ENCODE data around the gene GPR31. TPM values are rescaled to one million over a fixed set of nuclear protein-coding genes. Genes with fewer than 3 reads are reported as not detected.

Gene GPR31
- total RNA-seq, 1 experiment from 2014 or later: not detected

GRCh38 chr6:167140589-167141474 is 16.9 kb downstream of the GPR31 start:
- POLR2A ChIA-PET: interaction anchor here (0.5 to 1.6 kb wide), 4 partner anchors 23 to 187 kb away, joined by 3 to 4 read pairs (median 4); partner anchors contain the start of gene CEP43
- CTCF ChIA-PET: interaction anchor here (0.9 to 4.6 kb wide), 23 partner anchors 11 to 627 kb away, joined by 3 to 44 read pairs (median 5); partner anchors contain the start of gene CEP43
- Mint-ChIP-seq H3K4me3 (no peak overlapping the region), H3K27ac (no peak overlapping the region), H3K4me1 (peaks cover 43% of the 10 kb centered on the region), H3K9me3 (peaks cover 13% of the 10 kb centered on the region), H3K27me3 (ENCODE audit: low read depth) (peaks cover 20% of the 10 kb centered on the region), H3K36me3 (peaks cover 12% of the 10 kb centered on the region)
- TF ChIP-seq ZNF263 (CRISPR knock-in tag; IDR thresholded peaks at IDR 0.05; ENCODE audit: low read depth) (no peak), GABPB1 (CRISPR knock-in tag; IDR thresholded peaks at IDR 0.05) (peak; percentile 80)
- DNase-seq (ENCODE audit: low spot score) (no peak), ATAC-seq (peak; percentile 26)

- ChIA-PET POLR2A (no interaction called here), CTCF (interaction anchor here (1.0 to 4.6 kb wide), 6 partner anchors 23 to 364 kb away, joined by 3 to 44 read pairs (median 4); partner anchors contain the start of gene CEP43)
- no peak for DNase-seq (ENCODE audit: low spot score)
- no peak for ATAC-seq
- Mint-ChIP-seq H3K4me1 (peaks cover 34% of the 10 kb centered on the region), H3K36me3 (peaks cover 6% of the 10 kb centered on the region), H3K27me3 (ENCODE audit: low read depth) (peaks cover 14% of the 10 kb centered on the region), H3K27ac (no peak overlapping the region), H3K9me3 (peaks cover 7% of the 10 kb centered on the region), H3K4me3 (no peak overlapping the region)
- no peak for TF ChIP-seq NFATC4 (CRISPR knock-in tag; IDR thresholded peaks at IDR 0.05)
- TF ChIP-seq ZNF232 (CRISPR knock-in tag; IDR thresholded peaks at IDR 0.05): no peak
- TF ChIP-seq MLX (CRISPR knock-in tag; IDR thresholded peaks at IDR 0.05): no peak
- TF ChIP-seq ZNF671 (CRISPR knock-in tag; IDR thresholded peaks at IDR 0.05): no peak
- TF ChIP-seq, protein P1, sequence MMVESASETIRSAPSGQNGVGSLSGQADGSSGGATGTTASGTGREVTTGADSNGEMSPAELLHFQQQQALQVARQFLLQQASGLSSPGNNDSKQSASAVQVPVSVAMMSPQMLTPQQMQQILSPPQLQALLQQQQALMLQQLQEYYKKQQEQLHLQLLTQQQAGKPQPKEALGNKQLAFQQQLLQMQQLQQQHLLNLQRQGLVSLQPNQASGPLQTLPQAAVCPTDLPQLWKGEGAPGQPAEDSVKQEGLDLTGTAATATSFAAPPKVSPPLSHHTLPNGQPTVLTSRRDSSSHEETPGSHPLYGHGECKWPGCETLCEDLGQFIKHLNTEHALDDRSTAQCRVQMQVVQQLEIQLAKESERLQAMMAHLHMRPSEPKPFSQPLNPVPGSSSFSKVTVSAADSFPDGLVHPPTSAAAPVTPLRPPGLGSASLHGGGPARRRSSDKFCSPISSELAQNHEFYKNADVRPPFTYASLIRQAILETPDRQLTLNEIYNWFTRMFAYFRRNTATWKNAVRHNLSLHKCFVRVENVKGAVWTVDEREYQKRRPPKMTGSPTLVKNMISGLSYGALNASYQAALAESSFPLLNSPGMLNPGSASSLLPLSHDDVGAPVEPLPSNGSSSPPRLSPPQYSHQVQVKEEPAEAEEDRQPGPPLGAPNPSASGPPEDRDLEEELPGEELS (CRISPR knock-in tag; IDR thresholded peaks at IDR 0.05): no peak
- TF ChIP-seq, protein P2, sequence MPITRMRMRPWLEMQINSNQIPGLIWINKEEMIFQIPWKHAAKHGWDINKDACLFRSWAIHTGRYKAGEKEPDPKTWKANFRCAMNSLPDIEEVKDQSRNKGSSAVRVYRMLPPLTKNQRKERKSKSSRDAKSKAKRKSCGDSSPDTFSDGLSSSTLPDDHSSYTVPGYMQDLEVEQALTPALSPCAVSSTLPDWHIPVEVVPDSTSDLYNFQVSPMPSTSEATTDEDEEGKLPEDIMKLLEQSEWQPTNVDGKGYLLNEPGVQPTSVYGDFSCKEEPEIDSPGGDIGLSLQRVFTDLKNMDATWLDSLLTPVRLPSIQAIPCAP (CRISPR knock-in tag; IDR thresholded peaks at IDR 0.05): no peak
- TF ChIP-seq E2F4 (CRISPR knock-in tag; IDR thresholded peaks at IDR 0.05; ENCODE audit: borderline replicate concordance, low read depth): no peak
- no peak for TF ChIP-seq TEAD1 (CRISPR knock-in tag; IDR thresholded peaks at IDR 0.05)
- no peak for TF ChIP-seq TCF7 (CRISPR knock-in tag; IDR thresholded peaks at IDR 0.05; ENCODE audit: low read depth)
- TF ChIP-seq, protein P3, sequence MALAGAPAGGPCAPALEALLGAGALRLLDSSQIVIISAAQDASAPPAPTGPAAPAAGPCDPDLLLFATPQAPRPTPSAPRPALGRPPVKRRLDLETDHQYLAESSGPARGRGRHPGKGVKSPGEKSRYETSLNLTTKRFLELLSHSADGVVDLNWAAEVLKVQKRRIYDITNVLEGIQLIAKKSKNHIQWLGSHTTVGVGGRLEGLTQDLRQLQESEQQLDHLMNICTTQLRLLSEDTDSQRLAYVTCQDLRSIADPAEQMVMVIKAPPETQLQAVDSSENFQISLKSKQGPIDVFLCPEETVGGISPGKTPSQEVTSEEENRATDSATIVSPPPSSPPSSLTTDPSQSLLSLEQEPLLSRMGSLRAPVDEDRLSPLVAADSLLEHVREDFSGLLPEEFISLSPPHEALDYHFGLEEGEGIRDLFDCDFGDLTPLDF (CRISPR knock-in tag; IDR thresholded peaks at IDR 0.05): no peak
- no peak for TF ChIP-seq CTCF (IDR thresholded peaks at IDR 0.05)
- no peak for TF ChIP-seq GRHL2 (CRISPR knock-in tag; IDR thresholded peaks at IDR 0.05; ENCODE audit: insufficient replicate concordance, severe bottlenecking)
- TF ChIP-seq RELA (CRISPR knock-in tag; IDR thresholded peaks at IDR 0.05; ENCODE audit: borderline replicate concordance): no peak
- no peak for TF ChIP-seq STAT6 (CRISPR knock-in tag; conservative IDR thresholded peaks at IDR 0.05; ENCODE audit: low read depth)
- TF ChIP-seq, protein P4, sequence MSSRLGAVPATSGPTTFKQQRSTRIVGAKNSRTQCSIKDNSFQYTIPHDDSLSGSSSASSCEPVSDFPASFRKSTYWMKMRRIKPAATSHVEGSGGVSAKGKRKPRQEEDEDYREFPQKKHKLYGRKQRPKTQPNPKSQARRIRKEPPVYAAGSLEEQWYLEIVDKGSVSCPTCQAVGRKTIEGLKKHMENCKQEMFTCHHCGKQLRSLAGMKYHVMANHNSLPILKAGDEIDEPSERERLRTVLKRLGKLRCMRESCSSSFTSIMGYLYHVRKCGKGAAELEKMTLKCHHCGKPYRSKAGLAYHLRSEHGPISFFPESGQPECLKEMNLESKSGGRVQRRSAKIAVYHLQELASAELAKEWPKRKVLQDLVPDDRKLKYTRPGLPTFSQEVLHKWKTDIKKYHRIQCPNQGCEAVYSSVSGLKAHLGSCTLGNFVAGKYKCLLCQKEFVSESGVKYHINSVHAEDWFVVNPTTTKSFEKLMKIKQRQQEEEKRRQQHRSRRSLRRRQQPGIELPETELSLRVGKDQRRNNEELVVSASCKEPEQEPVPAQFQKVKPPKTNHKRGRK (CRISPR knock-in tag; IDR thresholded peaks at IDR 0.05; ENCODE audit: borderline replicate concordance): no peak
- no peak for TF ChIP-seq HMGA2 (CRISPR knock-in tag; IDR thresholded peaks at IDR 0.05)
These were observed 18.0 kb downstream of the GPR31 start for GRCh38 chr6:167139761-167140160.
